Activated CD8-positive, alpha-beta T cell treated with anti-CD3 and anti-CD28 coated beads, Interleukin-2, amount 10 ng/mL, durations not matched to agents 7 days and 5 days (primary cell): ENCODE data around the gene SAP30BP. TPM values are rescaled to one million over a fixed set of nuclear protein-coding genes. Genes with fewer than 3 reads are reported as not detected.

Experiments
- ATAC-seq: fragments of 150-1000 bp; cut with Tn5 transposase; one replicate; pipeline ENCODE4 v1.10.0; 2021; ENCODE audit warnings: moderate library complexity
- CTCF ChIA-PET: fragments of 350-600 bp; sonication (Branson Sonifier 250); formaldehyde crosslinking; loops from one replicate; lab custom pipeline; 2021; ENCODE audit warnings: antibody characterized with exemption; lab: Charles Lee
- POLR2A ChIA-PET: fragments of 350-600 bp; sonication (Branson Sonifier 250); formaldehyde crosslinking; loops from one replicate; lab custom pipeline; 2021; ENCODE audit warnings: antibody characterized with exemption; lab: Charles Lee
- DNase-seq: peaks from one replicate; pipeline ENCODE4 v3.0.0-alpha.2; 2020
- H3K27ac Mint-ChIP-seq: one replicate; pipeline ENCODE4 v1.8.0; 2021; ENCODE audit warnings: mild to moderate bottlenecking, mixed read lengths
- H3K27me3 Mint-ChIP-seq: one replicate; pipeline ENCODE4 v1.8.0; 2021; ENCODE audit warnings: low read depth, mixed read lengths
- H3K36me3 Mint-ChIP-seq: one replicate; pipeline ENCODE4 v1.8.0; 2021; ENCODE audit warnings: low read depth, mixed read lengths
- H3K4me1 Mint-ChIP-seq: one replicate; pipeline ENCODE4 v1.8.0; 2021; ENCODE audit warnings: low read depth, mixed read lengths
- H3K4me3 Mint-ChIP-seq: one replicate; pipeline ENCODE4 v1.8.0; 2021; ENCODE audit warnings: mild to moderate bottlenecking, mixed read lengths
- H3K9me3 Mint-ChIP-seq: one replicate; pipeline ENCODE4 v1.8.0; 2022; ENCODE audit warnings: mixed read lengths; ENCODE audit not compliant: insufficient read depth
- total RNA-seq, 2 experiments: library from RNA; stranded (reverse); gene quantifications; one replicate each; pipeline ENCODE4 v1.2.3, GENCODE V29; 2021

SAP30BP gene
- total RNA-seq, 2 experiments from 2014 or later, result 88.7 to 93.7 TPM

DNA sequence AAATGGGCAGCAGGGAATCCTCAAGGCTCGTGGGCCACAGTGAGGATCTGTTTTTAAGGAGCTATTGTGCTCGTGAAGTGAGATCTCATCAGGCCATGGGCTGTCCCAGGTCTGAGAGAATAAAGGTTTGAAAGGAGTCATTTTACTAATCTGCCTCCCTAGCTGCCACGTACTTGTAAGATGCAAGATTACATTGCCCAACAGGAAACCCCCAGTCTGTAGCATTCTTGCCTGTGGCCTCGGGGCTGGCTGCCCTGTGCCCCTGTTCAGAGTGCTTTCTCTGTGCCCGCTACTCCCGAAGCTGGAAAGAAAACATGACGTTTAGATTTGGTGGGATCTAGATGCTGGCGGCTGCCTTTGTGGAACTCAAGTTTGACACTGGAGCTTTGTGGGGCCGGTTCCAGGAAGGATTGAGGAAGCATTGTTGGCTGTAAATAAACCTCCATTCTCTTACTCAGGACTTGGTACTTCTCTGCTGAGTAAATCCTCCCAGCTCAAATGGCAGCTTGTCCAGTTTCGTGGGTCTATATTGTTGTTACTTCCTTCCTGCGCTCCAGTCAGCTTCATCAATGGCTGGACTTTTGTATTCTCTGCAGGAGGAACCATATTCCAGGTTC lies 21.2 kb downstream of the SAP30BP start:
- ATAC-seq, result no peak
- Mint-ChIP-seq H3K4me1 (peaks cover 64% of the 10 kb centered on the region), H3K4me3 (no peak overlapping the region), H3K9me3 (no peaks in the 10 kb centered on the region), H3K36me3 (peaks cover 31% of the 10 kb centered on the region), H3K27me3 (no peaks in the 10 kb centered on the region), H3K27ac (peak overlapping the region; percentile 83)
- CTCF ChIA-PET, result interaction anchor here (0.8 to 9.0 kb wide), 8 partner anchors 13 to 77 kb away, joined by 3 to 120 read pairs (median 12); partner anchors contain the start of genes GALK1 and SMIM5
- POLR2A ChIA-PET, result interaction anchor here (0.7 to 3.3 kb wide), 4 partner anchors 10 to 82 kb away, joined by 3 to 16 read pairs (median 3); partner anchors contain the start of genes RECQL5 and SAP30BP
- DNase-seq, result peak; percentile 31

DNA sequence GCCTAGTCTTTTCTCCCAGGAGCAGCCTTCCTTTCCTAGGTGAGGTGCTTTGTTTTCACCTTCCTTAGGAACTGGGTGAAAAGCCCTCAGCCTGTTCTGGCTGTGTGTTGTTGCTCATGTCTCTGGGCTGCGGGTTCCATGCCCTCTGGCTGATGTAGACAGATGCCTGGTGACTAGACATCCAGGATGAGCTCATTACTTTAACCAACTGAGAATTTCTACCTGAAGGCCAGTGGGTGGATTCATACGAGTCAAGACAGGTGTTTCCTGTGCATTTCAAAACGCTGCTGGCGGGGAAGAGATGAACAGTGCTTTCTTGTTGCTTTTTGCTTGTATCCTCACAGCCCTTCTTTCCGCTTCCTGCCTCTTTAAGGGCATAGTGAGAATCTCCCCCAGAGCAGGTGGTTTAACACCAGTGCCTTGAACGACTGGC lies 22.3 kb downstream of the SAP30BP start:
- Mint-ChIP-seq H3K4me3 (peak overlapping the region; percentile 37), H3K27ac (peak overlapping the region; percentile 83), H3K36me3 (peaks cover 36% of the 10 kb centered on the region), H3K9me3 (no peaks in the 10 kb centered on the region), H3K4me1 (peaks cover 60% of the 10 kb centered on the region), H3K27me3 (no peaks in the 10 kb centered on the region)
- DNase-seq (peak; percentile 76), ATAC-seq (peak; percentile 69)
- ChIA-PET CTCF (interaction anchor here (1.1 to 9.0 kb wide), 6 partner anchors 10 to 64 kb away, joined by 5 to 120 read pairs (median 21); partner anchors contain the start of gene SMIM5), POLR2A (interaction anchor here (1.0 to 3.3 kb wide), 4 partner anchors 9 to 418 kb away, joined by 3 to 16 read pairs (median 5); partner anchors contain the start of genes MIF4GD, RECQL5 and SAP30BP)

DNA sequence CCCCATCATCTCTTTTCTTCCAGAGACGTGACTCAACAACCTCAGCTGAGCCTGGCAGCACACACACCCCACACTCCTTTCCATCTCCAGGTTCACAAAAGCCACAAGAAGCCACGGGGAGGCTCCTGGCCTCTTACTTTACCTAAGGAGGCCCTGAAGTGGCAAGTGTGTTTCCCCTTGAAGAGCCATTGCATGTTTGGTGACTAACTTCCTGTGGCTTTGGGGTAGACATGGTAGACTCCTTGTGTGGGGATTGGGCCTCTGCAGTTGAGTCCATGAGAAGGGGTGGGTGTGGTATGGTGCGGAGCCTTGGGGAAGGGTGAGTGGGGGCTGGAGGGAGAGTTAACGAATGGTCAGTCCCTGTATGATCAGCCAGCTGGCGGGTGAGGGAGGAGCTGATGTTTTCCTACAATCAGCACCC lies 24.2 kb downstream of the SAP30BP start:
- peak; percentile 62 for DNase-seq
- ChIA-PET CTCF (interaction anchor here (1.0 to 9.0 kb wide), 5 partner anchors 16 to 72 kb away, joined by 4 to 120 read pairs (median 15); partner anchors contain the start of gene SMIM5), POLR2A (interaction anchor here (1.0 to 2.5 kb wide), 4 partner anchors 12 to 89 kb away, joined by 3 to 7 read pairs (median 5); no protein-coding TSS in a partner anchor)
- H3K36me3 Mint-ChIP-seq, result peaks cover 41% of the 10 kb centered on the region
- peak; percentile 49 for ATAC-seq
- H3K4me1 Mint-ChIP-seq, result peaks cover 56% of the 10 kb centered on the region
- no peaks in the 10 kb centered on the region for H3K27me3 Mint-ChIP-seq
- peak overlapping the region; percentile 76 for H3K27ac Mint-ChIP-seq
- no peak overlapping the region for H3K4me3 Mint-ChIP-seq
- no peaks in the 10 kb centered on the region for H3K9me3 Mint-ChIP-seq

DNA sequence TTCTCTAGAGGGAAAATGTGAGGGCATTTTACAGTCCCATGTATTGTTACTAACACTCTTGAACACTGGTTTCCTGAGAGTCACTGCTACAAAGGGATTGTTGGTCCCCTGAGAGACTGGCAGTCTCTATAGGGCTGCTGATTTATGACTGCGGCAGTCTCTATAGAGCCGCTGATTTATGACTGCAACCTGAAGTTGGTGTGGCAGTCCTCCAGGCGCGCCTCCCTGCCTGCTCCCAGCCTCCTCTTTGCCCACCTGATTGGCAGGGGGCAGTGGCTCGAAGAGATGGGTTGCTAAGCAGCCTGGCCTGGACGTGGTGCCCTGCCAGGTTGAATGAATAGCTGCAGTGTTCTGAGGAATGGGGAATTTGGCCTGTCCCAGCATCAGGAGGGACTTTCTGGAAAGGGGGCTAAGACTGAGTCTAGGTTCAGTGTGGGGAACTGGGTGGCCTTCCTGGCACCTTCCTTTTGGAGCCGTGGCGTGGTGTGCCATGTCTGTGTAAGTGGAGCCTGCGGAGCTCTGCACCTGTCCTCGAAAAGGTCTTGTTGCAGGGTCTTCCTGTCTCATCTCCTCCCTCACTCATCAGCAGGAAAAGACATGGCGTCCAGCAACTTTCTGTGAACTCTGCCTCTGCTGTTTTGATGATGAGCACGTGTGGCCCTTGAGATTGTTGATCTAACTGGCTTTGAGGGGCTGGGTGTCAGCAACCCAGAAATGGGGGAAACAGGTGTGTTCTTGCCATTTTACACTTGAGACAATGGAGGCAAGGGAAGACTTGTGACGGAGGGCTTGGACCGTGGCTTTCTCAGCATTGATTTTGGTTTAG lies 24.9 kb downstream of the SAP30BP start:
- Mint-ChIP-seq H3K4me1 (peaks cover 50% of the 10 kb centered on the region), H3K4me3 (no peak overlapping the region), H3K27me3 (no peaks in the 10 kb centered on the region), H3K36me3 (peaks cover 39% of the 10 kb centered on the region), H3K27ac (peak overlapping the region; percentile 76), H3K9me3 (no peaks in the 10 kb centered on the region)
- DNase-seq, result no peak
- ChIA-PET POLR2A (interaction anchor here (0.6 to 1.9 kb wide), 5 partner anchors 9 to 427 kb away, joined by 3 to 7 read pairs (median 3); no protein-coding TSS in a partner anchor), CTCF (interaction anchor here (1.0 to 9.0 kb wide), 8 partner anchors 17 to 72 kb away, joined by 3 to 120 read pairs (median 7); partner anchors contain the start of gene SMIM5)
- ATAC-seq, result no peak

DNA sequence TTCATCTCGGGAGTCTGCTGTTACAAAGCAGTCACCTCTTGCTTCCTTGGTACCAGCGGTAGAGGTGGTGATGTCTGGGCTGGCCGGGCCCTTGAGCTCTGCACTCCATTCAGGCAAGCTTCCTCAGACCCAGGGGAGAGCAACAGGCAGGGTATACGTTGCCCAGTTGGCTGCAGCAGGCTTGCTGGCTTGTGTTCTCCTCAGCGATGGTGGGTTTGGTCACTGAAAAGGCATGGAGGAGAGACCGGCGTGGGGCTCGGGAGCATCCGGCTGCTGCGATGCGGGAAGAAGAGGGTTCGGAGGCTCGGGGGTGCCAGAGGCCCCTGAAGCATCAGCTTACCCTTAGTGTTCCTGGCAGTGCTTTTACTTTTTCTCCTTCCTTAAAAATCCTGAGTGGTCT lies 25.8 kb downstream of the SAP30BP start:
- H3K36me3 Mint-ChIP-seq, result peaks cover 40% of the 10 kb centered on the region
- peaks cover 44% of the 10 kb centered on the region for H3K4me1 Mint-ChIP-seq
- ChIA-PET CTCF (interaction anchor here (1.3 to 3.2 kb wide), 4 partner anchors 18 to 60 kb away, joined by 3 to 15 read pairs (median 7); partner anchors contain the start of gene SMIM5), POLR2A (interaction anchor here (0.6 to 1.9 kb wide), 4 partner anchors 10 to 428 kb away, joined by 3 to 7 read pairs (median 4); no protein-coding TSS in a partner anchor)
- H3K9me3 Mint-ChIP-seq, result no peaks in the 10 kb centered on the region
- peak overlapping the region; percentile 25 for H3K27ac Mint-ChIP-seq
- no peaks in the 10 kb centered on the region for H3K27me3 Mint-ChIP-seq
- H3K4me3 Mint-ChIP-seq, result no peak overlapping the region
- ATAC-seq (no peak), DNase-seq (no peak)

DNA sequence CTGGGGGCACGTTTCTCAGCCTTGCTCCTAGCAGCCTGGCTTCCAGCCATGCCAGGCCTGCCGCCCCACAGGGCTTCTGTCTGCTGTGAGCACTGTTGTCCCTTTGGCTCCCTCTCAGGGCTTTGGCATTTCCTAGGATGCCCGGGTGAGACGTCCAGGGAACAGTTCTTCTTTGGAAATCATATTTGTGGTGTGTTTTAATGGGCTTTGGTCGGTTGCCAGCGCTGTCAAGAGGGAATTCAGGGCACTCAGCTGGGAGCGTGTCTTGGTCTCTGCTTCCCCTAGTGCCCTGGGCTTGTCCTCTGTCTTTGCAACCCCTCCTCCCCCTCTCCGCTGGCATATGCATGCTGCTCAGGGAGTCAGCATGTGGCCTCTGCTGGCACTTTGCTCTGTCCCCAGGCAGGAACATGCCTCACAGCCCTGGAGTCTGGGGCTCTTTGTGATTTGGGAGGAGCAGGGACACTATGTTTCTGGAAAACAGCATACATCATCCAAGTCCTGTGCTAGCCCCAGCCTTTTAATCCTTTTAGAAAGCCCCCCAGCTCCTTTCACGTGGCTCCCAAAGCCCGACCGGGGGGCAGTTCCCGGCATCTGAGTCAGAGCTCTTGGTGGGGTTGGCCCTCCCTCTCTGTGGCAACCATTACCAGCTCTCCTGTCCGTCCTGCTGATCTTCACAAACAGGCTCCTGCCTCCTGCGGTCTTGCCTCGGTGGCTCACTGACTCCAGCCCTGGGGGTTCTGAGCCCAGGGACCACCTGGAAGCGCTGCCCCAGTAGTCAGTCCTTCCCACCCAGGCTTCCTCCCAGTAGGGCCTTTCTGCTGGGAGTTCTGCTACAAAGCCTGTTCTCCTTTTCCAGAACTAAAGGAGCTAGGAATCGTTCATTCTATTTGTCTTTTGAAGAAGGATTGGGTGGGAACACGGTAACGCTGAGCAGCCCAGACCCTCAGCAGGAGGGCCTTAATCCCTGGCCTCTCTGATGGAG lies 26.7 kb downstream of the SAP30BP start:
- Mint-ChIP-seq H3K9me3 (no peaks in the 10 kb centered on the region), H3K27me3 (no peaks in the 10 kb centered on the region), H3K4me3 (no peak overlapping the region), H3K27ac (no peak overlapping the region), H3K4me1 (peaks cover 36% of the 10 kb centered on the region), H3K36me3 (peaks cover 39% of the 10 kb centered on the region)
- ChIA-PET POLR2A (interaction anchor here (0.9 to 1.9 kb wide), 2 partner anchors 14 to 26 kb away, joined by 3 to 7 read pairs; no protein-coding TSS in a partner anchor), CTCF (interaction anchor here (1.0 to 2.3 kb wide), 6 partner anchors 19 to 60 kb away, joined by 3 to 8 read pairs (median 4); partner anchors contain the start of gene SMIM5)
- DNase-seq (no peak), ATAC-seq (no peak)

DNA sequence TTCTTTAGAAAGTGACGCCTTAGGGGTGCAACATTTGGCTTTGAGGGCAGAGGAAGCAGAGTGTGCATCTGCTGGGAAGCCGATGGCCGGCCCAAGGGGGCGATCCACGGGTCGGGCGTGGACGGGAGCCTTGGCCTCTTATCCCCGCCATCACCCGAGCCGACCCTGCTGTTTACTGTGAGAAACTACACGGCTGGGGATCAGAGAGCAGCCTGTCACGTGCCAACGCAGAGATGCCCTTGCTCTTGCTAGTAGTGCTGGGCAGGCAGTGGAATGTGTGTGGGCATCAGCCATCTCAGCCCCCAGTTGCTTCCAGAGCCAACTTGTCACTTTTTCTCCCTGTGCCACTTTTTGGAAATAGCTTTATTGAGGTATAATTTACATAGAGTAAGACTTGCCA lies 27.4 kb downstream of the SAP30BP start:
- peaks cover 38% of the 10 kb centered on the region for H3K36me3 Mint-ChIP-seq
- ChIA-PET CTCF (interaction anchor here (1.0 to 2.3 kb wide), 4 partner anchors 20 to 61 kb away, joined by 4 to 6 read pairs (median 4); partner anchors contain the start of gene SMIM5), POLR2A (no interaction called here)
- peaks cover 28% of the 10 kb centered on the region for H3K4me1 Mint-ChIP-seq
- no peaks in the 10 kb centered on the region for H3K27me3 Mint-ChIP-seq
- ATAC-seq (no peak), DNase-seq (no peak)
- H3K4me3 Mint-ChIP-seq, result no peak overlapping the region
- H3K9me3 Mint-ChIP-seq, result no peaks in the 10 kb centered on the region
- H3K27ac Mint-ChIP-seq, result no peak overlapping the region

DNA sequence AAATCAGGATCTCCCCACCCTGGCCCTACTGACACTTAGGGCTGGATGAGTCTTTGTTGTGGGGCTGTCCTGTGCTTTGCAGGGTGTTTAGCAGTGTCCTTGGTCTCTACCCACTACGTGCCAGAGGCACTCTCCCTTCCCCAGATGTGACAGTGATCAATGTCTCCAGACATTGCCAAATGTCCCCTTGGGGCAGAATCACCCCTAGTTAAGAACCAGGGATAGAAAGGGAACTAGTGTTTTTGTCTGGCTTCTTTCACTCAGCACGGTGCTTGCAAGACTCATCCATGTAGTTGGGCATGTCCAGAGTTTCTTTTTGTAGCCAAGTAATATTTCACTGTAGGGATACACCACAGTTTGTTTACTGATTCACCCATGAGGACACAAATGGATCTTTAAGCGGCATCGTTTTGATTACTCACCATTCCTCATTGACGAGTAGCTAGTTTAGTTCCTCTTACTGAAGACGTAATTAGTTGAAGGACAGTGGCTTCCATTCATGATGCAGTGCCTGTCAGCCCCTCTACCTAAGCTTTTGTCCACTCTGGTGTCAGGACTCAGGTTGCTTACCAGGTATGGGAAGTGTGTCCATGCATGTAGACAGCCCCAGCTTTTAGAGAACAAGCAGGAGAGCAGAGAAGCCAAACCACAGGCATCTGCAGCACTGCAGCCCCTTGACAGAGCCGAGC lies 28.1 kb downstream of the SAP30BP start:
- POLR2A ChIA-PET, result interaction anchor here (1.0 kb wide), 1 partner anchor 11 kb away, joined by 3 read pairs; no protein-coding TSS in a partner anchor
- no peak for DNase-seq
- no peak overlapping the region for H3K4me3 Mint-ChIP-seq
- peaks cover 22% of the 10 kb centered on the region for H3K4me1 Mint-ChIP-seq
- no peak overlapping the region for H3K27ac Mint-ChIP-seq
- CTCF ChIA-PET, result interaction anchor here (1.2 to 2.0 kb wide), 3 partner anchors 53 to 62 kb away, joined by 4 to 5 read pairs (median 4); partner anchors contain the start of gene SMIM5
- no peaks in the 10 kb centered on the region for H3K9me3 Mint-ChIP-seq
- ATAC-seq, result no peak
- no peaks in the 10 kb centered on the region for H3K27me3 Mint-ChIP-seq
- peaks cover 38% of the 10 kb centered on the region for H3K36me3 Mint-ChIP-seq

DNA sequence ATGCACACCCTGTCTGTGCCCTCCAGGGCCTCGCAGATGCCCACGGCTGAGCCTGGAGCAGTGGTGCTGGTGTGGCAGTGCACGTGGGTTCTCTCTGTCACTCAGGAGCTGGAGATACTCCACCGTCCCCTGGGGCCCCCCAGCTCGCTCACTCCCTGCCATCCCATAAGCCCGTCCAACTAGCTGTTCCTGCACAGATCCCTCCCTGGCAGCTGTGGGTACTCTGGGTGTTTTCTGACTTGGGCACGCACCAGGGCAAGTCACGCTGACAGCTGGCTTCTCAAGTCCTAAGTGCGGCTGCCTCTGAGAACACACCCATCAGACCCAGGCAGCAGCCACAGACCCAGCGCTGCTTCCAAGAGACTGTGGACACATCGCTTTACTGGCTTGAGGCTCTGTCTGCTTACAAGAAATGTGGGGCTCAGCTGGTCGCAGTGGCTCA lies 28.7 kb downstream of the SAP30BP start:
- ATAC-seq (no peak), DNase-seq (no peak)
- Mint-ChIP-seq H3K36me3 (peaks cover 39% of the 10 kb centered on the region), H3K4me1 (peaks cover 16% of the 10 kb centered on the region), H3K27ac (no peak overlapping the region), H3K4me3 (no peak overlapping the region), H3K9me3 (no peaks in the 10 kb centered on the region), H3K27me3 (no peaks in the 10 kb centered on the region)
- POLR2A ChIA-PET, result interaction anchor here (1.0 kb wide), 1 partner anchor 10 kb away, joined by 3 read pairs; no protein-coding TSS in a partner anchor
- CTCF ChIA-PET, result interaction anchor here (1.2 to 2.0 kb wide), 3 partner anchors 52 to 62 kb away, joined by 4 to 5 read pairs (median 4); partner anchors contain the start of gene SMIM5
